IMR-90 (cell line): Measurements from ENCODE around the gene FOXC1. TPM values are rescaled to one million over a fixed set of nuclear protein-coding genes. Genes with fewer than 3 reads are reported as not detected.

Source experiments
- ATAC-seq: fragments of 200-7000 bp; cut with Tn5 transposase; 2 replicates; pipeline ENCODE4 v1.9.1; 2020; ENCODE audit warnings: low read depth, mild to moderate bottlenecking, moderate library complexity
- BruUV-seq: library from RNA; stranded (reverse); fragments of 400-500 nt; replicated peaks from 2 replicates; lab custom pipeline; 2021; lab: Mats Ljungman, UMichigan
- CTCF ChIA-PET: fragments of 300-600 bp; formaldehyde crosslinking; extraction: SDS; loops from one replicate; lab custom pipeline; 2021; ENCODE audit warnings: antibody characterized with exemption; lab: Yijun Ruan, JAX
- POLR2A ChIA-PET: fragments of 300-600 bp; sonication (Branson Sonifier 250); formaldehyde crosslinking; loops from one replicate; lab custom pipeline; 2022; ENCODE audit warnings: antibody characterized with exemption; ENCODE audit not compliant: unreplicated experiment; lab: Charles Lee
- DNase-seq: peaks from one replicate; pipeline ENCODE4 v3.0.0; 2013
- H2AFZ ChIP-seq: replicated peaks from 2 replicates; pipeline ENCODE3; 2013; ENCODE audit warnings: low read length, mild to moderate bottlenecking; ENCODE audit not compliant: poor library complexity
- H2AK5ac ChIP-seq: 2 replicates; pipeline ENCODE4 v1.6.1; 2013; ENCODE audit warnings: low read depth, low read length, inconsistent platforms
- H2AK9ac ChIP-seq: replicated peaks from 2 replicates; pipeline ENCODE3; 2013; ENCODE audit warnings: mild to moderate bottlenecking, low read depth, low read length, moderate library complexity; ENCODE audit not compliant: poor library complexity
- H2BK120ac ChIP-seq: 2 replicates; pipeline ENCODE4 v1.6.1; 2013; ENCODE audit warnings: low read depth, low read length, inconsistent platforms
- H2BK15ac ChIP-seq: 3 replicates; pipeline ENCODE4 v1.6.1; 2013; ENCODE audit warnings: low read depth, low read length, inconsistent platforms
- H2BK20ac ChIP-seq: 2 replicates; pipeline ENCODE4 v1.6.1; 2013; ENCODE audit warnings: low read depth, mild to moderate bottlenecking, inconsistent platforms, low read length, moderate library complexity
- H2BK5ac ChIP-seq: 2 replicates; pipeline ENCODE4 v1.6.1; 2013; ENCODE audit warnings: mild to moderate bottlenecking, low read depth, low read length, inconsistent platforms; ENCODE audit not compliant: poor library complexity, severe bottlenecking
- H3K14ac ChIP-seq: replicated peaks from 2 replicates; pipeline ENCODE4 v1.6.1; 2013; ENCODE audit warnings: low read depth, low read length, inconsistent platforms
- H3K18ac ChIP-seq: 2 replicates; pipeline ENCODE4 v1.6.1; 2013; ENCODE audit warnings: low read depth, low read length, control low read depth
- H3K23ac ChIP-seq: 2 replicates; pipeline ENCODE4 v1.6.1; 2013; ENCODE audit warnings: low read depth, low read length, inconsistent platforms
- H3K27ac ChIP-seq: 2 replicates; pipeline ENCODE4 v1.5.1; 2013; ENCODE audit warnings: mild to moderate bottlenecking, control low read depth, low read length; ENCODE audit not compliant: insufficient read depth
- H3K27me3 ChIP-seq: 2 replicates; pipeline ENCODE4 v1.6.1; 2013; ENCODE audit warnings: low read length; ENCODE audit not compliant: control insufficient read depth, insufficient read depth
- H3K36me3 ChIP-seq: 2 replicates; pipeline ENCODE4 v1.6.1; 2013; ENCODE audit warnings: low read length, mixed read lengths; ENCODE audit not compliant: control insufficient read depth, insufficient read depth
- H3K4ac ChIP-seq: 2 replicates; pipeline ENCODE4 v1.6.1; 2013; ENCODE audit warnings: low read depth, low read length, inconsistent platforms
- H3K4me1 ChIP-seq: 2 replicates; pipeline ENCODE4 v1.6.1; 2013; ENCODE audit warnings: low read length, mixed read lengths; ENCODE audit not compliant: control insufficient read depth, insufficient read depth
- H3K4me2 ChIP-seq: 2 replicates; pipeline ENCODE4 v1.6.1; 2013; ENCODE audit warnings: low read depth, mild to moderate bottlenecking, control low read depth, low read length, moderate library complexity
- H3K4me3 ChIP-seq: 2 replicates; pipeline ENCODE4 v1.5.1; 2013; ENCODE audit warnings: low read depth, mild to moderate bottlenecking, control low read depth, low read length, moderate library complexity; ENCODE audit not compliant: insufficient read depth
- H3K56ac ChIP-seq: 2 replicates; pipeline ENCODE4 v1.6.1; 2013; ENCODE audit warnings: low read length, inconsistent platforms; ENCODE audit not compliant: insufficient read depth; ENCODE audit errors: extremely low read depth
- H3K79me1 ChIP-seq, 2 experiments: 2 replicates each; pipeline ENCODE4 v1.6.1; 2013; ENCODE audit warnings: low read length in 2 of 2, inconsistent platforms in 1 of 2, low read depth in 1 of 2
- H3K9ac ChIP-seq: 2 replicates; pipeline ENCODE4 v1.6.1; 2013; ENCODE audit warnings: low read depth, low read length, control low read depth
- H3K9me1 ChIP-seq: 2 replicates; pipeline ENCODE4 v1.6.1; 2013; ENCODE audit warnings: low read length, inconsistent platforms; ENCODE audit not compliant: insufficient read depth
- H3K9me3 ChIP-seq: 2 replicates; pipeline ENCODE4 v1.6.1; 2013; ENCODE audit warnings: low read length; ENCODE audit not compliant: control insufficient read depth, insufficient read depth
- H4K20me1 ChIP-seq: 2 replicates; pipeline ENCODE4 v1.6.1; 2013; ENCODE audit warnings: low read length, inconsistent platforms; ENCODE audit not compliant: insufficient read depth
- H4K5ac ChIP-seq: 2 replicates; pipeline ENCODE4 v1.6.1; 2013; ENCODE audit warnings: mild to moderate bottlenecking, low read depth, low read length, control low read depth
- H4K8ac ChIP-seq, 2 experiments: 2 replicates each; pipeline ENCODE4 v1.6.1; 2013; ENCODE audit warnings: low read depth in 2 of 2, low read length in 2 of 2, control low read depth in 1 of 2, inconsistent platforms in 1 of 2
- H4K91ac ChIP-seq: 2 replicates; pipeline ENCODE4 v1.6.1; 2013; ENCODE audit warnings: low read depth, low read length, inconsistent platforms; ENCODE audit not compliant: insufficient read depth
- CEBPB ChIP-seq: IDR thresholded peaks from 2 replicates; pipeline ENCODE4 v1.6.1; 2012; ENCODE audit warnings: low read depth, low read length, improper control_type of control experiment
- FOS ChIP-seq: fragments of 150-350 bp; IDR thresholded peaks from 2 replicates; pipeline ENCODE4 v1.6.1; 2016; ENCODE audit warnings: low read depth, low read length
- MAFK ChIP-seq: IDR thresholded peaks from 2 replicates; pipeline ENCODE4 v1.6.1; 2012; ENCODE audit warnings: low read depth, low read length, improper control_type of control experiment
- MAZ ChIP-seq: IDR thresholded peaks from 2 replicates; pipeline ENCODE4 v1.6.1; 2012; ENCODE audit warnings: low read depth, mild to moderate bottlenecking, low read length, improper control_type of control experiment, moderate library complexity, borderline replicate concordance
- MXI1 ChIP-seq: IDR thresholded peaks from 2 replicates; pipeline ENCODE4 v1.6.1; 2012; ENCODE audit warnings: low read depth, mild to moderate bottlenecking, low read length, moderate library complexity, borderline replicate concordance
- NFE2L2 ChIP-seq: fragments of 150-350 bp; IDR thresholded peaks from 2 replicates; pipeline ENCODE4 v1.6.1; 2016; ENCODE audit warnings: low read depth, mild to moderate bottlenecking, low read length
- RAD21 ChIP-seq: IDR thresholded peaks from 2 replicates; pipeline ENCODE4 v1.6.1; 2012; ENCODE audit warnings: low read length, improper control_type of control experiment
- WGBS, 2 experiments: methylation state at CpG; one replicate each; pipeline versions ENCODE4 v1.1.5 to v1.1.7; 2013; ENCODE audit warnings: missing lambda C conversion rate in 2 of 2; ENCODE audit not compliant: insufficient read length in 1 of 2; ENCODE audit errors: extremely low coverage in 2 of 2; 5-methylcytosine and 5-hydroxymethylcytosine counted together
- dilution Hi-C: fragments of 300-500 bp; cut with HindIII; formaldehyde crosslinking; loops from one replicate; pipeline ENCODE4 v1.14.3; 2018; ENCODE audit warnings: low sequenced_read_pairs; ENCODE audit not compliant: unreplicated experiment
- in situ Hi-C: fragments of 300-500 bp; cut with MboI; formaldehyde crosslinking; loops from 3 replicates; pipeline ENCODE4 v1.14.3; 2019; ENCODE audit warnings: low sequenced_read_pairs, inconsistent platforms, mixed read lengths
- intact Hi-C: fragments of 100-400 bp; cut with micrococcal nuclease; formaldehyde crosslinking; loops from 2 replicates; pipeline ENCODE4 v1.10.0; 2022
- polyA plus RNA-seq, 3 experiments: library from polyadenylated mRNA; depleted of rRNA; stranded (reverse); fragments of >200 nt; gene quantifications; 2 replicates each; pipeline ENCODE4 v1.2.3, GENCODE V29; 2012; ENCODE audit warnings: low replicate concordance in 1 of 3
- total RNA-seq: library from RNA; depleted of rRNA; stranded (reverse); fragments of >200 nt; gene quantifications from 2 replicates; pipeline ENCODE4 v1.2.3, GENCODE V29; 2012
- TF ChIP-seq, protein P1 (sequence below): conservative IDR thresholded peaks from 2 replicates; pipeline ENCODE4 v1.5.1; 2012; ENCODE audit warnings: mild to moderate bottlenecking, low read depth, low read length, improper control_type of control experiment
- TF ChIP-seq, protein P2 (sequence below): fragments of 150-350 bp; IDR thresholded peaks from 2 replicates; pipeline ENCODE4 v1.6.1; 2016; ENCODE audit warnings: low read depth, mild to moderate bottlenecking, low read length, moderate library complexity, borderline replicate concordance

FOXC1 gene
- total and polyA plus RNA-seq, 2 of the 4 experiments (the other 2 are of a cell fraction): 1.3 to 4.0 TPM

DNA sequence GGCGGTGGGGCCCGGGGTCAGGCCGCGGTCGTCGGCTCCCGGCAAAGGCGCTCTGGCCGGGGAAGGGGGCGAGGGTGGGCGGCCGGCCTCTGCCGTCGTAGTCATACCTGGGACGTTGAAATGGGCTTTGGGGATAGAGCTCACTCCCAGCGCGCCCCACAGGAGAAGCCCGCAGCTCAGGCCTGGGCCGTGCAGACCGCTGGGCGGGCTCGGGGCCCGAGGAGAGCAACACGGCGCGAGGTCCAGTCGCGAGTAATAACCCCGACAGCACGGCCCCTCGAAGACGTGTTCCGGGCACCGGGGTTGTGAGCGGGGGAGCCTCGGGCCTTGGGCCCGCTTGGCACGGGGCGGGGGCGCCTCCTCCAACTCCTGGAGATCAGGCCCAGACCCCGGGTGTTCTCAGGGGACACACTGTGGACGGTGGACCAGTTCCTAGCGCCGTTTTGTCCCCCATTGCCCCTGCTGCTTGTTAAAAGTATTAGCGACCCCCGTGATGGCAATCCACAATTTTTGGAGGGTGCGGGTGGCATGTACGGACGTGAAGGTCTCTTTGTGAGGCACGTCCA, 10.9 kb downstream of the FOXC1 start:
- no peak overlapping the region for H4K91ac ChIP-seq
- ChIA-PET CTCF (interaction anchor here (0.6 kb wide), 1 partner anchor 484 kb away, joined by 3 read pairs; no protein-coding TSS in a partner anchor), POLR2A (no interaction called here)
- no peaks in the 10 kb centered on the region for H3K27me3 ChIP-seq
- no peak overlapping the region for H2BK20ac ChIP-seq
- no peak overlapping the region for H2AK9ac ChIP-seq
- dilution Hi-C loops: no loop called here
- no peak overlapping the region for H2BK120ac ChIP-seq
- H3K23ac ChIP-seq: no peak overlapping the region
- H3K14ac ChIP-seq: no peak overlapping the region
- H3K36me3 ChIP-seq: peaks cover 8% of the 10 kb centered on the region; the same call in 1 of the 2 replicates
- H3K4ac ChIP-seq: no peak overlapping the region
- no peak overlapping the region for H3K56ac ChIP-seq
- no TSS peak for BruUV-seq
- intact Hi-C loops: no loop called here
- peaks cover 5% of the 10 kb centered on the region; the same call in 1 of the 2 replicates for H4K20me1 ChIP-seq
- no peak overlapping the region for H4K5ac ChIP-seq
- in situ Hi-C loops: no loop called here
- ATAC-seq (no peak), DNase-seq (no peak)
- H3K9me3 ChIP-seq: no peaks in the 10 kb centered on the region
- H3K9ac ChIP-seq: no peak overlapping the region
- no peak overlapping the region for H3K27ac ChIP-seq
- H3K4me1 ChIP-seq: peaks cover 4% of the 10 kb centered on the region; the same call in 1 of the 2 replicates
- peaks cover 10 to 14% of the 10 kb centered on the region in 2 experiments for H3K79me1 ChIP-seq
- H2BK15ac ChIP-seq: no peak overlapping the region
- 83% methylated on average over 18 of the region's 50 CpGs; no CpG with 5 or more reads in 1 of the 2 experiments for WGBS, 2 experiments
- H3K18ac ChIP-seq: no peak overlapping the region
- H2BK5ac ChIP-seq: no peak overlapping the region
- H4K8ac ChIP-seq: no peak overlapping the region
- H3K4me3 ChIP-seq: no peak overlapping the region
- TF ChIP-seq MXI1: no peak
- no peak for TF ChIP-seq CEBPB
- TF ChIP-seq FOS: no peak
- no peak for TF ChIP-seq MAZ
- TF ChIP-seq, protein P1, sequence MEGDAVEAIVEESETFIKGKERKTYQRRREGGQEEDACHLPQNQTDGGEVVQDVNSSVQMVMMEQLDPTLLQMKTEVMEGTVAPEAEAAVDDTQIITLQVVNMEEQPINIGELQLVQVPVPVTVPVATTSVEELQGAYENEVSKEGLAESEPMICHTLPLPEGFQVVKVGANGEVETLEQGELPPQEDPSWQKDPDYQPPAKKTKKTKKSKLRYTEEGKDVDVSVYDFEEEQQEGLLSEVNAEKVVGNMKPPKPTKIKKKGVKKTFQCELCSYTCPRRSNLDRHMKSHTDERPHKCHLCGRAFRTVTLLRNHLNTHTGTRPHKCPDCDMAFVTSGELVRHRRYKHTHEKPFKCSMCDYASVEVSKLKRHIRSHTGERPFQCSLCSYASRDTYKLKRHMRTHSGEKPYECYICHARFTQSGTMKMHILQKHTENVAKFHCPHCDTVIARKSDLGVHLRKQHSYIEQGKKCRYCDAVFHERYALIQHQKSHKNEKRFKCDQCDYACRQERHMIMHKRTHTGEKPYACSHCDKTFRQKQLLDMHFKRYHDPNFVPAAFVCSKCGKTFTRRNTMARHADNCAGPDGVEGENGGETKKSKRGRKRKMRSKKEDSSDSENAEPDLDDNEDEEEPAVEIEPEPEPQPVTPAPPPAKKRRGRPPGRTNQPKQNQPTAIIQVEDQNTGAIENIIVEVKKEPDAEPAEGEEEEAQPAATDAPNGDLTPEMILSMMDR: no peak
- TF ChIP-seq, protein P2, sequence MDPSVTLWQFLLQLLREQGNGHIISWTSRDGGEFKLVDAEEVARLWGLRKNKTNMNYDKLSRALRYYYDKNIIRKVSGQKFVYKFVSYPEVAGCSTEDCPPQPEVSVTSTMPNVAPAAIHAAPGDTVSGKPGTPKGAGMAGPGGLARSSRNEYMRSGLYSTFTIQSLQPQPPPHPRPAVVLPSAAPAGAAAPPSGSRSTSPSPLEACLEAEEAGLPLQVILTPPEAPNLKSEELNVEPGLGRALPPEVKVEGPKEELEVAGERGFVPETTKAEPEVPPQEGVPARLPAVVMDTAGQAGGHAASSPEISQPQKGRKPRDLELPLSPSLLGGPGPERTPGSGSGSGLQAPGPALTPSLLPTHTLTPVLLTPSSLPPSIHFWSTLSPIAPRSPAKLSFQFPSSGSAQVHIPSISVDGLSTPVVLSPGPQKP: no peak
- TF ChIP-seq NFE2L2: no peak
- TF ChIP-seq MAFK: no peak
- TF ChIP-seq RAD21: no peak
- no peak overlapping the region for H2AK5ac ChIP-seq
- no peak overlapping the region for H2AFZ ChIP-seq
- H3K9me1 ChIP-seq: no peaks in the 10 kb centered on the region
- no peak overlapping the region for H3K4me2 ChIP-seq
